ENCODE measurements around the gene INPP5B. TPM values are rescaled to one million over a fixed set of nuclear protein-coding genes. Genes with fewer than 3 reads are reported as not detected.
A peak's percentile ranks its signal among the peaks of the same experiment; 100 is the strongest.

INPP5B gene
- total and polyA plus RNA-seq, 9 of the 15 experiments (the other 6 are each of a cell fraction or from before 2014, with no cell fraction given): 14.1 to 28.7 (median 20.9) TPM

DNA sequence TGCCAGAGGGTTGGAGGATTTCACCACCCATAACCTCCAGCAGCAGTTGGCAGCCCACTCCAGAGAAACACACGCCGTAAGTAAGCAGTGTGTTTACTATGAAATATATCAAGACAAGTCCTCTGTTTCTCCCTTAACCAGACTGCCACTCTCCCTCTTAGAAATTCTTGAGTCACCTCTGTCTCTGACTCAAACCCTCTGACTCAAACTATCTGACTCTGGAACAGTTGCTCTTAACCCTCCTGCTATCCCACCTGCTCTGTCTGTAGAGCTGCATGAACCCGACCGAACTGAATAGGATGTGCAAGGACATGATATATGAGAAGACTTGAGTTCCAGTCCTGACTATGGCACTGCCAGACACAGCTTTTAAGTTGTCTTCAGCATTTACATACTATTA lies 14.1 kb downstream of the INPP5B start:
- no peaks in the 10 kb centered on the region for H3K27me3 ChIP-seq (ENCODE audit: control insufficient read depth in 2 of 2, insufficient read depth in 2 of 2, low read length in 2 of 2)
- no peaks in the 10 kb centered on the region for H3K9me1 ChIP-seq (ENCODE audit: control insufficient read depth, insufficient read depth, low read length)
- H3K4me3 ChIP-seq: 0 out of 2 replicates have a peak overlapping the region, but pooled peaks have one; percentile 82
- intact Hi-C loops (cut with micrococcal nuclease): loop anchor here (5.0 kb wide), 1 partner anchor 40 kb away; no protein-coding TSS in a partner anchor
- CTCF ChIA-PET (ENCODE audit: low intra/inter-chr PET ratio): no interaction called here
- H4K20me1 ChIP-seq (replicated peaks; ENCODE audit: control insufficient read depth, insufficient read depth, low read length): peaks cover 8% of the 10 kb centered on the region
- H3K79me2 ChIP-seq (ENCODE audit: control insufficient read depth, insufficient read depth, low read length): peaks cover 38% of the 10 kb centered on the region
- in situ Hi-C loops (cut with MboI): no loop called here
- POLR2A ChIA-PET: interaction anchor here (0.6 to 2.9 kb wide), 5 partner anchors 12 to 43 kb away, joined by 3 to 11 read pairs (median 4); partner anchors contain the start of gene INPP5B
- peak overlapping the region; percentile 33 for H3K27ac ChIP-seq (ENCODE audit: extremely low read depth, low read depth, low read length)
- FAIRE-seq (no peak), ATAC-seq (peak; percentile 2; the same call in 1 of the 3 replicates), DNase-seq (ENCODE audit: extremely low read depth in 1 of 4, low spot score in 3 of 4) (peak; percentile 11 to 61 (median 50))
- peaks cover 28 to 32% of the 10 kb centered on the region in 2 experiments; a peak in 4 of 5 replicates for H3K4me1 ChIP-seq (replicated peaks in 1 of 2; ENCODE audit: control insufficient read depth in 2 of 2, insufficient read depth in 2 of 2, low read length in 2 of 2)
- WGBS (ENCODE audit: insufficient coverage, low coverage, missing lambda C conversion rate): 24% methylated on average over 4 of the region's 4 CpGs
- BruUV-seq (replicated peaks): no TSS peak
- peak overlapping the region; percentile 81 to 83; a peak in 3 of 4 replicates for H3K9ac ChIP-seq (ENCODE audit: insufficient read depth in 1 of 2, low read depth in 2 of 2, low read length in 2 of 2)
- no peaks in the 10 kb centered on the region for H3K9me3 ChIP-seq (replicated peaks; ENCODE audit: control insufficient read depth, insufficient read depth, low read depth, low read length)
- peak overlapping the region; percentile 72 for H3K4me2 ChIP-seq (ENCODE audit: insufficient read depth, low read length)
- H3K36me3 ChIP-seq (ENCODE audit: control insufficient read depth, insufficient read depth, low read length): peaks cover 10% of the 10 kb centered on the region; the same call in 1 of the 3 replicates
- H2AFZ ChIP-seq (ENCODE audit: low read depth, low read length): peak overlapping the region; percentile 37
- TF ChIP-seq, protein P1, sequence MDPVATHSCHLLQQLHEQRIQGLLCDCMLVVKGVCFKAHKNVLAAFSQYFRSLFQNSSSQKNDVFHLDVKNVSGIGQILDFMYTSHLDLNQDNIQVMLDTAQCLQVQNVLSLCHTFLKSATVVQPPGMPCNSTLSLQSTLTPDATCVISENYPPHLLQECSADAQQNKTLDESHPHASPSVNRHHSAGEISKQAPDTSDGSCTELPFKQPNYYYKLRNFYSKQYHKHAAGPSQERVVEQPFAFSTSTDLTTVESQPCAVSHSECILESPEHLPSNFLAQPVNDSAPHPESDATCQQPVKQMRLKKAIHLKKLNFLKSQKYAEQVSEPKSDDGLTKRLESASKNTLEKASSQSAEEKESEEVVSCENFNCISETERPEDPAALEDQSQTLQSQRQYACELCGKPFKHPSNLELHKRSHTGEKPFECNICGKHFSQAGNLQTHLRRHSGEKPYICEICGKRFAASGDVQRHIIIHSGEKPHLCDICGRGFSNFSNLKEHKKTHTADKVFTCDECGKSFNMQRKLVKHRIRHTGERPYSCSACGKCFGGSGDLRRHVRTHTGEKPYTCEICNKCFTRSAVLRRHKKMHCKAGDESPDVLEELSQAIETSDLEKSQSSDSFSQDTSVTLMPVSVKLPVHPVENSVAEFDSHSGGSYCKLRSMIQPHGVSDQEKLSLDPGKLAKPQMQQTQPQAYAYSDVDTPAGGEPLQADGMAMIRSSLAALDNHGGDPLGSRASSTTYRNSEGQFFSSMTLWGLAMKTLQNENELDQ (CRISPR knock-in tag; IDR thresholded peaks at IDR 0.05; ENCODE audit: borderline replicate concordance): no peak
- TF ChIP-seq, protein P2, sequence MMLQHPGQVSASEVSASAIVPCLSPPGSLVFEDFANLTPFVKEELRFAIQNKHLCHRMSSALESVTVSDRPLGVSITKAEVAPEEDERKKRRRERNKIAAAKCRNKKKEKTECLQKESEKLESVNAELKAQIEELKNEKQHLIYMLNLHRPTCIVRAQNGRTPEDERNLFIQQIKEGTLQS (IDR thresholded peaks at IDR 0.05): peak; percentile 60
- TF ChIP-seq, protein P2 (CRISPR knock-in tag; conservative IDR thresholded peaks at IDR 0.05): no peak
- TF ChIP-seq NR2F6 (CRISPR knock-in tag; IDR thresholded peaks at IDR 0.05): no peak
- TF ChIP-seq, protein P3, sequence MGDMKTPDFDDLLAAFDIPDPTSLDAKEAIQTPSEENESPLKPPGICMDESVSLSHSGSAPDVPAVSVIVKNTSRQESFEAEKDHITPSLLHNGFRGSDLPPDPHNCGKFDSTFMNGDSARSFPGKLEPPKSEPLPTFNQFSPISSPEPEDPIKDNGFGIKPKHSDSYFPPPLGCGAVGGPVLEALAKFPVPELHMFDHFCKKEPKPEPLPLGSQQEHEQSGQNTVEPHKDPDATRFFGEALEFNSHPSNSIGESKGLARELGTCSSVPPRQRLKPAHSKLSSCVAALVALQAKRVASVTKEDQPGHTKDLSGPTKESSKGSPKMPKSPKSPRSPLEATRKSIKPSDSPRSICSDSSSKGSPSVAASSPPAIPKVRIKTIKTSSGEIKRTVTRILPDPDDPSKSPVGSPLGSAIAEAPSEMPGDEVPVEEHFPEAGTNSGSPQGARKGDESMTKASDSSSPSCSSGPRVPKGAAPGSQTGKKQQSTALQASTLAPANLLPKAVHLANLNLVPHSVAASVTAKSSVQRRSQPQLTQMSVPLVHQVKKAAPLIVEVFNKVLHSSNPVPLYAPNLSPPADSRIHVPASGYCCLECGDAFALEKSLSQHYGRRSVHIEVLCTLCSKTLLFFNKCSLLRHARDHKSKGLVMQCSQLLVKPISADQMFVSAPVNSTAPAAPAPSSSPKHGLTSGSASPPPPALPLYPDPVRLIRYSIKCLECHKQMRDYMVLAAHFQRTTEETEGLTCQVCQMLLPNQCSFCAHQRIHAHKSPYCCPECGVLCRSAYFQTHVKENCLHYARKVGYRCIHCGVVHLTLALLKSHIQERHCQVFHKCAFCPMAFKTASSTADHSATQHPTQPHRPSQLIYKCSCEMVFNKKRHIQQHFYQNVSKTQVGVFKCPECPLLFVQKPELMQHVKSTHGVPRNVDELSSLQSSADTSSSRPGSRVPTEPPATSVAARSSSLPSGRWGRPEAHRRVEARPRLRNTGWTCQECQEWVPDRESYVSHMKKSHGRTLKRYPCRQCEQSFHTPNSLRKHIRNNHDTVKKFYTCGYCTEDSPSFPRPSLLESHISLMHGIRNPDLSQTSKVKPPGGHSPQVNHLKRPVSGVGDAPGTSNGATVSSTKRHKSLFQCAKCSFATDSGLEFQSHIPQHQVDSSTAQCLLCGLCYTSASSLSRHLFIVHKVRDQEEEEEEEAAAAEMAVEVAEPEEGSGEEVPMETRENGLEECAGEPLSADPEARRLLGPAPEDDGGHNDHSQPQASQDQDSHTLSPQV (IDR thresholded peaks at IDR 0.05): 0 out of 2 replicates have a peak, but pooled peaks have one; percentile 33
- 0 out of 2 replicates have a peak, but pooled peaks have one; percentile 36 for TF ChIP-seq DPF2 (IDR thresholded peaks at IDR 0.05)
- no peak for TF ChIP-seq CBX8 (IDR thresholded peaks at IDR 0.05; ENCODE audit: borderline replicate concordance, extremely low read depth, low read depth, low read length, poor library complexity, severe bottlenecking)
- peak; percentile 87 for TF ChIP-seq FOSL1 (tag; conservative IDR thresholded peaks at IDR 0.05)
- no peak for TF ChIP-seq CBX5 (IDR thresholded peaks at IDR 0.05; ENCODE audit: borderline replicate concordance, low read depth)
- TF ChIP-seq SUPT5H (IDR thresholded peaks at IDR 0.05): no peak
- TF ChIP-seq ARID1B (IDR thresholded peaks at IDR 0.05): peak; percentile 43
- TF ChIP-seq SMARCA4 (IDR thresholded peaks at IDR 0.05): peak; percentile 44
- peak in 1 of 2 experiments; percentile 36; a peak in 1 of 4 replicates for TF ChIP-seq FOXA3 (CRISPR knock-in tag; conservative IDR thresholded peaks at IDR 0.05 in 1 of 2, IDR thresholded peaks at IDR 0.05 in 1 of 2)
- TF ChIP-seq, protein P4, sequence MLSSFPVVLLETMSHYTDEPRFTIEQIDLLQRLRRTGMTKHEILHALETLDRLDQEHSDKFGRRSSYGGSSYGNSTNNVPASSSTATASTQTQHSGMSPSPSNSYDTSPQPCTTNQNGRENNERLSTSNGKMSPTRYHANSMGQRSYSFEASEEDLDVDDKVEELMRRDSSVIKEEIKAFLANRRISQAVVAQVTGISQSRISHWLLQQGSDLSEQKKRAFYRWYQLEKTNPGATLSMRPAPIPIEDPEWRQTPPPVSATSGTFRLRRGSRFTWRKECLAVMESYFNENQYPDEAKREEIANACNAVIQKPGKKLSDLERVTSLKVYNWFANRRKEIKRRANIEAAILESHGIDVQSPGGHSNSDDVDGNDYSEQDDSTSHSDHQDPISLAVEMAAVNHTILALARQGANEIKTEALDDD (IDR thresholded peaks at IDR 0.05): peak; percentile 79; the same call in 1 of the 2 replicates

Measured in K562 (cell line).